Glutamatergic neuron (in vitro differentiated cells): ENCODE measurements around the gene GATAD2B. TPM values are rescaled to one million over a fixed set of nuclear protein-coding genes. Genes with fewer than 3 reads are reported as not detected.
A peak's percentile ranks its signal among the peaks of the same experiment; 100 is the strongest.

Experiments used
- DNase-seq: peaks from one replicate; pipeline ENCODE4 v3.0.0; 2022
- H3K27ac Mint-ChIP-seq: one replicate; pipeline ENCODE4 v1.8.0; 2020; ENCODE audit warnings: mild to moderate bottlenecking, mixed read lengths, inconsistent platforms; ENCODE audit not compliant: unreplicated experiment
- H3K27me3 Mint-ChIP-seq: one replicate; pipeline ENCODE4 v1.8.0; 2020; ENCODE audit warnings: mild to moderate bottlenecking, moderate library complexity, mixed read lengths, inconsistent platforms; ENCODE audit not compliant: unreplicated experiment
- H3K36me3 Mint-ChIP-seq: one replicate; pipeline ENCODE4 v1.8.0; 2020; ENCODE audit warnings: mild to moderate bottlenecking, mixed read lengths, inconsistent platforms; ENCODE audit not compliant: unreplicated experiment
- H3K4me1 Mint-ChIP-seq: one replicate; pipeline ENCODE4 v1.8.0; 2020; ENCODE audit warnings: mild to moderate bottlenecking, low read depth, mixed read lengths, inconsistent platforms; ENCODE audit not compliant: unreplicated experiment
- H3K4me3 Mint-ChIP-seq: one replicate; pipeline ENCODE4 v1.8.0; 2020; ENCODE audit warnings: mild to moderate bottlenecking, mixed read lengths, inconsistent platforms; ENCODE audit not compliant: unreplicated experiment
- H3K9me3 Mint-ChIP-seq: one replicate; pipeline ENCODE4 v1.8.0; 2020; ENCODE audit warnings: mild to moderate bottlenecking, moderate library complexity, mixed read lengths, inconsistent platforms; ENCODE audit not compliant: unreplicated experiment
- CTCF ChIP-seq: fragments of 200-600 bp; sonication (generic); IDR thresholded peaks from one replicate; pipeline ENCODE4 v1.5.0; 2021; ENCODE audit not compliant: partially characterized antibody, unreplicated experiment
- total RNA-seq: library from RNA; stranded (reverse); fragmentation: NEBNext Ultra II Directional; extraction: Animal tissue kit (Norgen Biotek cat#: 25700); gene quantifications from one replicate; pipeline ENCODE4 v1.2.1, GENCODE V29; 2021; ENCODE audit not compliant: unreplicated experiment

Gene GATAD2B
- total RNA-seq, 1 donor from 2014 or later: 57.6 TPM

GRCh38 chr1:153967107-153967999 lies 44.6 kb upstream of the GATAD2B start, which contains the start of gene CREB3L4:
Gene CREB3L4 (plus strand): TSS chr1:153967902. CDS start chr1:153968526, 624 bp downstream.
- Mint-ChIP-seq H3K4me3 (peak within 1 kb of the TSS; percentile 97), H3K27me3 (peaks cover 19% of the 10 kb centered on the region), H3K27ac (peak within 1 kb of the TSS; percentile 98), H3K4me1 (peaks cover 19% of the 10 kb centered on the region), H3K9me3 (peaks cover 13% of the 10 kb centered on the region), H3K36me3 (no peaks in the 10 kb centered on the region)
- peak; percentile 20 for TF ChIP-seq CTCF
- peak; percentile 90 for DNase-seq

GRCh38 chr1:153963850-153964331 lies 41.1 kb upstream of the GATAD2B start:
- no peak for TF ChIP-seq CTCF
- H3K36me3 Mint-ChIP-seq: no peaks in the 10 kb centered on the region

GRCh38 chr1:153963030-153963849 lies 40.5 kb upstream of the GATAD2B start, which contains the start of gene SLC39A1:
Gene SLC39A1 (minus strand): TSS chr1:153963537. CDS start chr1:153962715, 822 bp downstream.
- Mint-ChIP-seq H3K4me3 (peak within 1 kb of the TSS; percentile 96), H3K4me1 (peaks cover 27% of the 10 kb centered on the region), H3K9me3 (peaks cover 15% of the 10 kb centered on the region)

More at GRCh38 chr1:153963850-153964331, 41.1 kb upstream of the GATAD2B start:
- Mint-ChIP-seq H3K27ac (peak overlapping the region; percentile 99), H3K4me1 (peaks cover 31% of the 10 kb centered on the region), H3K27me3 (peaks cover 24% of the 10 kb centered on the region), H3K9me3 (peaks cover 13% of the 10 kb centered on the region), H3K4me3 (peak overlapping the region; percentile 96)
- peak; percentile 50 for DNase-seq

More at GRCh38 chr1:153963030-153963849, 40.5 kb upstream of the GATAD2B start, which contains the start of gene SLC39A1:
- no peaks in the 10 kb centered on the region for H3K36me3 Mint-ChIP-seq
- peak; percentile 99 for DNase-seq
- H3K27ac Mint-ChIP-seq: peak within 1 kb of the TSS; percentile 99
- no peak for TF ChIP-seq CTCF
- peaks cover 24% of the 10 kb centered on the region for H3K27me3 Mint-ChIP-seq
